RPMI8226 (cell line): ENCODE measurements around the gene PDGFD.

Experiments used
- DNase-seq: peaks from one replicate; pipeline ENCODE4 v3.0.0-alpha.2; 2015

The PDGFD gene

GRCh38 chr11:104092744-104093143 lies 71.2 kb downstream of the PDGFD start:
- no peak for DNase-seq

GRCh38 chr11:104091281-104092096 lies 72.5 kb downstream of the PDGFD start:
- DNase-seq: no peak

- DNase-seq: no peak
Measured at GRCh38 chr11:104090767-104091166, 73.2 kb downstream of the PDGFD start.

GRCh38 chr11:104089481-104089880 lies 74.5 kb downstream of the PDGFD start:
- no peak for DNase-seq

- DNase-seq: no peak
Measured at GRCh38 chr11:104086621-104087020, 77.3 kb downstream of the PDGFD start.

GRCh38 chr11:104078995-104079394 lies 85.0 kb downstream of the PDGFD start:
- no peak for DNase-seq

- no peak for DNase-seq
Measured at GRCh38 chr11:104078245-104078644, 85.7 kb downstream of the PDGFD start.

GRCh38 chr11:104076455-104076854 lies 87.5 kb downstream of the PDGFD start:
- DNase-seq: no peak

- no peak for DNase-seq
Measured at GRCh38 chr11:104075706-104076105, 88.2 kb downstream of the PDGFD start.

- DNase-seq: no peak
Measured at GRCh38 chr11:104075091-104075490, 88.9 kb downstream of the PDGFD start.

GRCh38 chr11:104073950-104074705 lies 89.8 kb downstream of the PDGFD start:
- DNase-seq: peak; percentile 55

GRCh38 chr11:104067534-104067933 lies 96.4 kb downstream of the PDGFD start:
- DNase-seq: no peak

- DNase-seq: no peak
Measured at GRCh38 chr11:104064034-104064630, 99.8 kb downstream of the PDGFD start.

- no peak for DNase-seq
Measured at GRCh38 chr11:104061853-104062521, 102.0 kb downstream of the PDGFD start.

GRCh38 chr11:104060820-104061219 lies 103.1 kb downstream of the PDGFD start:
- no peak for DNase-seq

GRCh38 chr11:104060004-104060794 lies 103.7 kb downstream of the PDGFD start:
- DNase-seq: no peak

- no peak for DNase-seq
Measured at GRCh38 chr11:104058680-104059079, 105.3 kb downstream of the PDGFD start.

GRCh38 chr11:104057908-104058307 lies 106.0 kb downstream of the PDGFD start:
- no peak for DNase-seq

GRCh38 chr11:104055596-104055995 lies 108.4 kb downstream of the PDGFD start:
- DNase-seq: no peak

- no peak for DNase-seq
Measured at GRCh38 chr11:104054911-104055529, 108.9 kb downstream of the PDGFD start.

- no peak for DNase-seq
Measured at GRCh38 chr11:104053743-104054478, 110.0 kb downstream of the PDGFD start.
